Measurements from ENCODE around the gene MYADML2.
A peak's percentile ranks its signal among the peaks of the same experiment; 100 is the strongest.

The MYADML2 gene

DNA sequence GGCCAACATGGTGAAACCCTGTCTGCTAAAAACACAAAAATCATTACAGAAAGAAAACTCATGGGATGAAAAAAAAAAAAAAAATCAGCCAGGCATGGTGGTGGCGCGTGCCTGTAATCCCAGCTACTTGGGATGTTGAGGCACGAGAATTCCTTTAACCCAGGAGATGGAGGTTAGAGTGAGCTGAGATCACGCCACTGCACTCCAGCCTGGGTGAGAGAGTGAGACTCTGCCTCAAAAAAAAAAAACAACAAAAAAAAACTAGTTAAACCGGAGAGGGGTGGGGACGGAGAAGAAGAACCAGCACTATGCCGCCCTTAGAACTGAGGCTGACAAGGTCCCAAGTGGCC lies 21.3 kb upstream of the MYADML2 start:
- TF ChIP-seq, protein P1, sequence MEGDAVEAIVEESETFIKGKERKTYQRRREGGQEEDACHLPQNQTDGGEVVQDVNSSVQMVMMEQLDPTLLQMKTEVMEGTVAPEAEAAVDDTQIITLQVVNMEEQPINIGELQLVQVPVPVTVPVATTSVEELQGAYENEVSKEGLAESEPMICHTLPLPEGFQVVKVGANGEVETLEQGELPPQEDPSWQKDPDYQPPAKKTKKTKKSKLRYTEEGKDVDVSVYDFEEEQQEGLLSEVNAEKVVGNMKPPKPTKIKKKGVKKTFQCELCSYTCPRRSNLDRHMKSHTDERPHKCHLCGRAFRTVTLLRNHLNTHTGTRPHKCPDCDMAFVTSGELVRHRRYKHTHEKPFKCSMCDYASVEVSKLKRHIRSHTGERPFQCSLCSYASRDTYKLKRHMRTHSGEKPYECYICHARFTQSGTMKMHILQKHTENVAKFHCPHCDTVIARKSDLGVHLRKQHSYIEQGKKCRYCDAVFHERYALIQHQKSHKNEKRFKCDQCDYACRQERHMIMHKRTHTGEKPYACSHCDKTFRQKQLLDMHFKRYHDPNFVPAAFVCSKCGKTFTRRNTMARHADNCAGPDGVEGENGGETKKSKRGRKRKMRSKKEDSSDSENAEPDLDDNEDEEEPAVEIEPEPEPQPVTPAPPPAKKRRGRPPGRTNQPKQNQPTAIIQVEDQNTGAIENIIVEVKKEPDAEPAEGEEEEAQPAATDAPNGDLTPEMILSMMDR (IDR thresholded peaks at IDR 0.05; ENCODE audit: control extremely low read depth, extremely low read depth, low read depth, missing control alignments) = no peak
- CTCF ChIA-PET = interaction anchor here (1.2 to 2.7 kb wide), 3 partner anchors 8 to 185 kb away, joined by 3 to 22 read pairs (median 4); no protein-coding TSS in a partner anchor

DNA sequence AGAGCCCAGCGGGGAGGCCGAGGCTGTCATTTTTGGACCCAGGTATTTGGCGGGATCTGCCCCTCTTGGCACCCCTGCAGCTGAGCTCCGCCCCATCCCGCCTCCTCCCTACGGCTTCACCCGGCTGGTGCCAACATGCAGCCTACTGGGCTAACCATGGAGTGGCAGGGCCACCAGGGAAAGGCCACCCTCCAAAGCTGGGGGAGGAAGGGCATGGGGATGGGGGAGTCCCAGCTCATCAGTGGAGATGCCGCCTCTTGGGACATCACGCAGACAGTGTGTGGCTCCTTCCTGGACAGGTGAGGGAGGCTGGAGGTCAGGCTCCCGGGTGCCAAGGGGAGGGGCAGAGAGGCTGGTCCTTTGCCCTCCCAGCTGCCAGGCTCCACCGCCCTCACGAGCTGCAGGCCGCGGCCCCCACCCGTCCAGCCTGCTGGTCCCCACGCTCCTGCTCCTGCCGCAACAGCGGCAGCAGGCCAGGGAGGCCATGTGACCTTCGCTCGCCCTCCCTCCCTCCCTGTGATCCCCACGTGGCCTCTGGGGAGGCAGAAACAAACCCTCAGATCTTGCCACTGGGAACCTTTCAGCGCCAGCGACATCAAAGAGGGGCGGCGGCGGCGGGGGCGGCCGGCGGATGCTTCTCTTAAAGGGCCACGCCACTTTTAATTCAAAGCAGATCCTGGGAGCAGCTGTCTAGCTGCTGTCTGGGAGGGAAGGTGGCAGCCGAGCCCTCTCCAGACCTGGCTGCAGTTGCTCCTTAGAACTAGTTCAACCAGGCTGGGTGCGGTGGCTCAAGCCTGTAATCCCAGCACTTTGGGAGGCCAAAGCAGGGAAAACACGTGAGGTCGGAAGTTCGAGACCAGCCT lies 20.7 kb upstream of the MYADML2 start:
- POLR2A ChIA-PET = interaction anchor here (0.6 to 1.4 kb wide), 2 partner anchors 9 to 165 kb away, joined by 6 to 8 read pairs; no protein-coding TSS in a partner anchor
- TF ChIP-seq, protein P1 (IDR thresholded peaks at IDR 0.05; ENCODE audit: control extremely low read depth, extremely low read depth, low read depth, missing control alignments) = no peak
- CTCF ChIA-PET = interaction anchor here (1.2 to 2.7 kb wide), 5 partner anchors 8 to 186 kb away, joined by 3 to 22 read pairs (median 4); no protein-coding TSS in a partner anchor
- DNase-seq (ENCODE audit: extremely low spot score) = peak; percentile 95

More for the DNA sequence above, 21.3 kb upstream of the MYADML2 start:
- no peak for DNase-seq (ENCODE audit: extremely low spot score)
- POLR2A ChIA-PET = interaction anchor here (0.6 kb wide), 1 partner anchor 165 kb away, joined by 8 read pairs; no protein-coding TSS in a partner anchor

DNA sequence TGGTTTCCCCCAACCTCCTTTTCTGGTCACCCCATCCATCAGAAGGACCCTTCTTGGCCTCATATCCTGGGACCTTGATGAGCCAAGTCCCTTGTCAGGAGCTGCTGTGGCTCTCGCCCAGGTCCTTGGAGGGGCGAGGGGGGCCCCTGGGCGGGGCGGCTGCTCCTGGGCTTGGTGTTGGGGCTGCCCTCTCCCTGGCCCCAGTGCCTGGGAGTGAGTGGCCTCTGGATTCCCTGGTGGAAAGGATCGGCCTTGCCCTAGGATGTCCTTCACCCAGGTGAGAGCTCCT lies 20.2 kb upstream of the MYADML2 start:
- no peak for DNase-seq (ENCODE audit: extremely low spot score)
- ChIA-PET POLR2A (interaction anchor here (1.4 kb wide), 1 partner anchor 10 kb away, joined by 6 read pairs; no protein-coding TSS in a partner anchor), CTCF (interaction anchor here (1.2 to 2.7 kb wide), 4 partner anchors 7 to 187 kb away, joined by 3 to 22 read pairs (median 5); no protein-coding TSS in a partner anchor)
- TF ChIP-seq, protein P1 (IDR thresholded peaks at IDR 0.05; ENCODE audit: control extremely low read depth, extremely low read depth, low read depth, missing control alignments) = no peak

DNA sequence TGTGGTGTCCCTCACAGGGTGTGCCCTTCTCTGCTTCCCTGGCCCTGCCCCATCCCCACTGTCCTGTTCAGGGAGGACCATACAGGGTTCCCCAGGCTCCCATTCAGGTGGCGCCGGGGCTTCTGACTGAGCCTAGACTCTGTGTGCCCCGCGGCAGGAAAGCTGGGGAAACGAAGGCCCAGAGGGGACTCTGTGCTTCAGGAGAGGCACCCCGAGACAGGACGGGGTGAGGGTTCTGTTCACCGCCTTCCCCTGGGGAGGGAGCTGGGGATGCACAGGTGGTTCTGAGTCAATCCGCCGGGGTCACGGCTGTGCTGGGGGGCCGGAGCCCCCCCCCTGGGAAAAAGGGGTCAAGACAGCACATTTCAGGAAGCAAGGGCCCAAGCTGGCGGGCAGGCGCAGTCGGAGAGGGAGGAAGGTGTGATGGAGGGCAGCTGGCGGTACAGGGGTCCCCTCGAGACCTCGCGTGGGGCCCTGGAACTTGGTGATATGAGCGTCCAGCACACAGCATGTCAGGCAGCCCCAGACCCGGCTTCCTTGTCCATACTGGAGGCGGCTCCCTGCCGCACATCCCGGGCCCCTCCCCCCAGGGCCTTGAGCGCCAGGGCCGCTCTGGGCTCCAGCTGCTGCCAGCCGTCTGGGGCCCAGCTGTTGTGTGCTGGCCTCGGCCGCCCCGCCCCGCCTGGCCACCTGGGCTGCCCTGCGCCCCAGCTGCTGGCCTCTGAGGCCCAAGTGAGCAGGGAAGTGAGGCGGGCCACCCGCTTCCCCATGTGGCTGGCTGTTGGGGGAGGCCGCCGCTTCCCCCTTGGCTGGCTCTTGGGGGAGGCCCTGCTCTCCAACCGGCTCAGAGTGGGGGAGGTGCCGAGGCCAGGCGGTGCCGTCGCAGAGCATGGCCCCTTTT lies 19.6 kb upstream of the MYADML2 start:
- ChIA-PET POLR2A (interaction anchor here (1.4 kb wide), 1 partner anchor 10 kb away, joined by 6 read pairs; no protein-coding TSS in a partner anchor), CTCF (interaction anchor here (1.2 to 2.7 kb wide), 3 partner anchors 7 to 11 kb away, joined by 3 to 22 read pairs (median 7); no protein-coding TSS in a partner anchor)
- no peak for DNase-seq (ENCODE audit: extremely low spot score)
- TF ChIP-seq, protein P1 (IDR thresholded peaks at IDR 0.05; ENCODE audit: control extremely low read depth, extremely low read depth, low read depth, missing control alignments) = no peak

DNA sequence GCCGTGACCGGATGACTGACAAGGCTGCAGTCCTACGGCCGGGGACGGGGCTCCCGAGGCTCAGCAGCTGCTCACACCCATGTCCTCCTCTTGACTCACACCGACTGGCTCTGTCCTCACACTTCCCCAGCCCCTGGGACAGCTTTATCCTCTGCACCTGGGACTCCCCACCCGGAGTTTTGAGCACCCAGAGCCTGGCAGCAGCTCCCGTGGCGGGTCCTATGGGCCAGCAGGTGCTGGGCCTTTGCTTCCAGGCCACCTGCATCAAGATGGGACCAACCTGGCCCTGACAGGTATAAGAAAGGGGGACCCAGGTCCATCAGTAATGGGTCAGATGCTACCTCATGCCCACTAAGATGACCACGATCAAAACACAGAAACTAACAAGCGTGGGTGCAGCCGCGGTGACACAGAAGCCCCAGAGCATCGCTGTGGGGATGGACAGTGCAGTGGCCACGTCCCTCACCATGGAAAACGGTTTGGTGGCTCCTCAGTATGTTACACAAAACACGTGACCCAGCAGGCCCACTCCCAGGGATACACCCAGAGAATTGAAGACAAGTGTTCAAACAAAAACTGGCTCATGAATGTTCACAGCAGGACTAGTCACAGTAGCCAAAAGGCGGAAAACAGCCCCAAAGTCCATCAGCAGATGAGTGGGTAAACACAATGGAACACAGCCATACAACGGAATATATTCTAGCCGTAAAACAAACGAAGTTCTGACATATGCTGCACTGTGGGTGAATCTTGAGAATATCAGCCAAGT lies 17.2 kb upstream of the MYADML2 start:
- ChIA-PET CTCF (interaction anchor here (1.6 to 2.5 kb wide), 2 partner anchors 21 to 57 kb away, joined by 3 to 8 read pairs; partner anchors contain the start of gene CENPX), POLR2A (no interaction called here)
- no peak for DNase-seq (ENCODE audit: extremely low spot score)
- TF ChIP-seq, protein P1 (IDR thresholded peaks at IDR 0.05; ENCODE audit: control extremely low read depth, extremely low read depth, low read depth, missing control alignments) = no peak

Data from GM10248 (cell line).